Activated CD8-positive, alpha-beta memory T cell treated with anti-CD3 and anti-CD28 coated beads for 4 hours (primary cell): ENCODE results near the gene FMO1.
"Not testable (repeated sequence)": the region's sequence is repeated elsewhere in the genome, so short reads cannot be mapped to it uniquely, and the experiment has no call there.

Source experiments
- DNase-seq, 2 donors: peaks; one replicate each; pipeline ENCODE4 v3.0.0-alpha.2; 2020; ENCODE audit warnings: low read depth in 2 of 2

FMO1 gene, protein sequence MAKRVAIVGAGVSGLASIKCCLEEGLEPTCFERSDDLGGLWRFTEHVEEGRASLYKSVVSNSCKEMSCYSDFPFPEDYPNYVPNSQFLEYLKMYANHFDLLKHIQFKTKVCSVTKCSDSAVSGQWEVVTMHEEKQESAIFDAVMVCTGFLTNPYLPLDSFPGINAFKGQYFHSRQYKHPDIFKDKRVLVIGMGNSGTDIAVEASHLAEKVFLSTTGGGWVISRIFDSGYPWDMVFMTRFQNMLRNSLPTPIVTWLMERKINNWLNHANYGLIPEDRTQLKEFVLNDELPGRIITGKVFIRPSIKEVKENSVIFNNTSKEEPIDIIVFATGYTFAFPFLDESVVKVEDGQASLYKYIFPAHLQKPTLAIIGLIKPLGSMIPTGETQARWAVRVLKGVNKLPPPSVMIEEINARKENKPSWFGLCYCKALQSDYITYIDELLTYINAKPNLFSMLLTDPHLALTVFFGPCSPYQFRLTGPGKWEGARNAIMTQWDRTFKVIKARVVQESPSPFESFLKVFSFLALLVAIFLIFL

DNA sequence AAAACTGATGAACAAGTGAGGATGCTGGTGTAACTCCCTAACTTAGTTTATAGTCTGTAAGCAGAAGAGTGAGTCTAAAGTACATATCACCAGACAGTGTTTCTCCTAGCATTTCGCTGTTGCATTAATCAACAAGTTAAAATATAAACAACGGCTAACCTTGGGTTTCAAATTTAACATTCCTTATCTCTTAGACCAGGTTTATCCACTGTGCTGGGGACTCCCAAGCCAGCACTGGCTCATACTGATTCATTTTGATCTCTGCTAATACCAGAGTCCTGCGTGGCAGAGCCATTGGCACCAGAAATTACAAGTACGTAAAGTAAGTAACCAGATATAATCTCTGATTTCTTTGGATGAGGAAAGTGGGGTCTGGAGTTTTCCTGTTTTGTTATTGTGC is at the start of gene FMO1:
FMO1 (plus strand) TSS at position 193 of the 400 bp plus-strand sequence. CDS start 9,594 bp downstream, outside the sequence.
- DNase-seq, result no peak

- DNase-seq, result no peak
These were observed 44.0 kb upstream of the FMO1 start for GRCh38 chr1:171204296-171204695.

DNA sequence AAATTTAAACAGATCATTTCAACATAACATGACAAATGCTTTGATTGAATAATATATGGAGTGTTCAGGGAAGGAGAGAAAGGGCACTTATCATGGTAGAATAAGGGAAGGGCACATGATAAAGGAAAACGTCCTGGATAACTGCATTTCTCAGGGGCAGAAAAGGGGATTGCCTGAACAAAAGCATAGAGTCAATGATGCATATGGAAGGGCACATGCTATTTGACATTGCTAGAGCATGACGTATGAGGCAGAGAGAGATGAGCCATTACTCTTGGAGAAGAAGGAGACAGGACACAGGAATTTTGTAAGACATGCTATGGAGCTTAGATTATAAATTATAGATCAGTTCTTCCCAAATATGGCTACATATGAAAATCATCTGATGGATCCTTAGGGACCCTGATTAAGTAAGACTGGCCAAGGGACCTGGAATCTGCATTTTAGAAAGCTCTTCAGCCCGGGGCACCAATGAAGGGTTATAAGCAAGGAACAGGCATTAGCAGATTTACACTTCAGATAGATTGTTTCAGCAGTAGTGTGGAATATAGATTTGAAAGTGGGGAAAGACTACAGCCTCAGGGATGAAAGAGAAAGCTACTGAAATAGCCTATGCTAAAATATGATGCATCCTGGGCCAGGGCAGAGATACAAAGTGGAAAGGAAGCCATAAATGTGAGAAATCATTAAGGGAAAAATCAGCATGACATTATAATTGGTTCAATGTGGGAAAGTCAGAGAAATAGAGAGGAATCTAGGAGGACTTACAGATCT is 41.9 kb upstream of the FMO1 start:
- DNase-seq, result no peak

DNA sequence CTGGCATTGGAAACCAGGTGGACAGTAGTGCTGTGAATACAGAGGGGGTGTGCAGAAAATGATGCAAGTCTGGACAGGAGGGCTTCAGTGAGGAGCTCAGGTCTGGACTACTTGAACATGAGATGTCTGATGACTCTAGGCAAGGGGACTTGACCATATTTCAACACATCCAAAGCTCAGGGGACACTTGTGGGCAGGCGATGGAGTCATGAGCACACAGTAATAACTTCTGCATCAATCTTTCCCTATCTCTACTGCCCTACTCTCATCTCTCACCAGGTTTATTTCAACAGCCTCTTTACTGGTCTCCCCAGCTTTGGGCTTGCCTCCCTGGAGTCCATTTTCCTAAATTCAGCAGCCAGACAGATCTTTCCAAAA is 41.3 kb upstream of the FMO1 start:
- DNase-seq, result no peak

GRCh38 chr1:171207377-171207776 is 40.9 kb upstream of the FMO1 start:
- no peak for DNase-seq

- DNase-seq, result no peak
These were observed 37.9 kb upstream of the FMO1 start for GRCh38 chr1:171210355-171210754.

- no peak for DNase-seq
These were observed 35.5 kb upstream of the FMO1 start for GRCh38 chr1:171212607-171213351.

DNA sequence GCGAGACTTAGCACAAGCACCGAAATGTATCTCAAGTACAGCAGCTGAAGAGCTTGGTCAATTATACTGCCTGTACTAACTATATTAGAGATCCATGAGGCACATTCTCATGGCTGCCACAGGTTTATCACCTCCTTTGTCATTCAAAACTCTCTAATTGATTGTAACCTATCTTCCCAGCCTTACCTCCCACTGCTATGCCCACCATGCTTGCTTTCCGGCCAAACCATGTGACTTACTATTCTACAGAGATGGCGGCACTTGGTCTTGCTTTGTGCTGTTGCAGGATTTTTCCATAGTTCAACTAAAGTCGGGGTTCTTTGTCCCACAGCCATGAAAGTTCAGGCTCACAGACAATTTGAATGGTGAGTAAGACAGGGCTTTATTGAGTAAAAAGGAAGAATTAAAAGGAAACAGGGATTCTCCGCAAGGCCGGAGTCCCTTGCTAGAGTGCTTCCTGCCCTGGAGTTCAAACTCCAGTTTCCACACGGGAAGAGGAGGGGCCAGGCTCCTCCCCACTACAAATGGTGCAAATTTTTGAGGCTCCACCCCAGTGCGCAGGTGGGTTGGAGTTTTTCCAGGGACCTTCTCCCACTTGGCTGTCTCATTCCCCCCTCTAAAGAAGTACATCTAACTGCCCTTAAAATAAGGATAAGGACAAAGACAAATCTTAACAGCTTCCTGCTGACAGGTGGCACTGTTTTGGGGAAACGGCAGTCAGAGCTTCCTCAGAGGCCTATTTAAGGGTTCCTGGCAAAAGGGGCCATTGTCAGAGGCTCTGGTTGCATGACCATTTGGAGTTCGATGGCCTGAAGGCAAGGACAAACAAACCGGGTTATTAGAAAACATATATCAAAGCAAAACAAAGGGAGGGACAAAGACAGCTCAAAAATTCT is 34.5 kb upstream of the FMO1 start:
- no peak for DNase-seq

GRCh38 chr1:171217658-171218443 is 30.4 kb upstream of the FMO1 start:
- no peak for DNase-seq

DNA sequence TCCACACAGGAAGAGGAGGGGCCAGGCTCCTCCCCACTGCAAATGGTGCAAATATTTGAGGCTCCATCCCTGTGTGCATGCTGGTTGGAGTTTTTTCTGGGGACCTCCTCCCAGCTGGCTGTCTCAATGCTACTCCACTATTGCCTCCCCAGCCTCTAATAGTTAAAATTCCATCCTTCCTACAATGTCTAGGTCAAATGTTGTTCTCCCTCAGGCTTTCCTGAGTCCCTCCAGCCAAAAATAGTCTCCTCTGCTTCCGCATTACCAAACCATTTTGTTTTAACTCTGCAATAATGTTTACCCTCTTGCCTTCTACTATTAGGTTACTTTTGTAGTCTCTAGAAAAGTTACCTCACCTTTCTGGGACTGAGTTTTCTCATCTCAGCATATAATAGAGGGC is 29.6 kb upstream of the FMO1 start:
- no peak for DNase-seq

- DNase-seq, result no peak
These were observed 28.8 kb upstream of the FMO1 start for GRCh38 chr1:171219346-171220080.

- no peak for DNase-seq
These were observed 28.2 kb upstream of the FMO1 start for GRCh38 chr1:171220081-171220420.

DNA sequence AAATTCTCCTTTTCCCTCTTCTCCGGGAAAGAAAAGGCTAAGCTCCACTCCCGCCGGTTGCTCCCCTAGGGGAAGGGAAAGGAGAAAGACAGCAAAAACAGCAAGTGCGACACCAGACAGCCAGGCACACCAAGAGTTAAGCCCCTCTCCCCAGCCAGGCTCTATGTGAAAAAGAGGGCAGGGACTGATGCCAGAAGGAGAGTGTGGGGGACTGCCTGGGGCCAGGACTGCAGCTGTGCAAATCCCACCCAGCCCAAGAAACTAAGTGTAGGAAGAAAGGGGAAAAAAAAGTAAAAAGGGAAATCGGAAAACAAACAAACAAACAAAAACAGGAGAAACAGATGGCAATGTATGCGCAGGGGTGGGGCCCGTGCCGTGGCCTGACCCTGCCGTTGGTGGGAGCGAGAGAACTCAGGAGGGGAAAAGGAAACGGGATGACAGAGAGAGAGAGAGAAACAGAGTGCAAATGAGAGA is 27.7 kb upstream of the FMO1 start:
- no peak for DNase-seq

- no peak for DNase-seq
These were observed 26.4 kb upstream of the FMO1 start for GRCh38 chr1:171221665-171222591.

DNA sequence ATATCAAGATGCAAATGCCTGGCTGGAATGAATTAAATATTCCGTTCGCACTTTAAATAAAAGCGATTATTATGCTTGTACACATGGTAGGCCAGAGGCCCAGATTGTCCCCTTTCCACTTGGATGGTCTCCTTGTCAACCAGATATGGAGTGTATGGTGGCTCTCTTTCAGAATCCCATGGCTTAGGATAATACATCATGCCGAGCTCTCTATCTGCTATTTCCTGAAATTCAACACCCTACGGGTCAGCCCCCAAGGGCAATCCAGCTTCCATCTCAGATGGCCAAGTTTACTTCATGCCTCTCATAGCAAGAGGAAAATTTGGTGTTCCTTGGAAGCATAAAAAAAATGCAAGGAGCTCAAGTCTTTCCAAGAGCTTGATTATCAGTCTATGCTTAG is 25.4 kb upstream of the FMO1 start:
- no peak for DNase-seq

GRCh38 chr1:171224257-171224656 is 24.0 kb upstream of the FMO1 start:
- not testable (repeated sequence) for DNase-seq

GRCh38 chr1:171226747-171227370 is 21.4 kb upstream of the FMO1 start:
- no peak for DNase-seq

DNA sequence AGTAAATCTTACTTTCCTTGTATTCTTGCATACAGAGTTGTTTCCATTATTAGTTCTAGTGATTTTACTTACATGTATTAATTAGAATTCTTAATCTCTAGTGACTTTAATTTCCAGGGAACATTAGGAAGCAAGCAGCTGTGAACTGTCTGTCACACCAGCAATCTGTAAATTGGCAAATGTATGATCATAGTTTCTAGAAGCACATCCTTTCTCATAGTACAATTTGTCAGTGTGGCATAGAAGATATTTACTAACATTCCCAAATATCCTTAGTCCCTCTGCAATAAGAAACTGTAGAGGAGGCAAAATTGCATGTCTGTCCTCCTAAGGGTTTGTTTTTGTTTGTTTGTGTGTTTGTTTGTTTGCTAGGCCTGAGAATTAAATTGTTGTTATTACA is 17.0 kb upstream of the FMO1 start:
- no peak for DNase-seq
